ENCODE results near the gene ANAPC1.

- TF ChIP-seq CTCF (IDR thresholded peaks at IDR 0.05) (no peak), POLR2AphosphoS5 (IDR thresholded peaks at IDR 0.05) (no peak), EP300 (IDR thresholded peaks at IDR 0.05) (no peak)
Measured at GRCh38 chr2:111918383-111918806, 34.4 kb upstream of the ANAPC1 start.

All from gastroesophageal sphincter (tissue), 3 donors.